Transverse colon (tissue), 4 donors: ENCODE data around the gene HK1. TPM values are rescaled to one million over a fixed set of nuclear protein-coding genes. Genes with fewer than 3 reads are reported as not detected.
A peak's percentile ranks its signal among the peaks of the same experiment; 100 is the strongest.
"Not testable (repeated sequence)": the region's sequence is repeated elsewhere in the genome, so short reads cannot be mapped to it uniquely, and the experiment has no call there.

Source experiments
- DNase-seq: peaks from one replicate; pipeline ENCODE4 v3.0.0-alpha.2; 2019
- H3K27ac ChIP-seq, 4 donors: fragments of 200-600 bp; sonication (generic); 2 replicates each; pipeline ENCODE4 v1.5.1; 2016 to 2018; ENCODE audit warnings: inconsistent platforms in 4 of 4
- H3K27me3 ChIP-seq: fragments of 200-600 bp; sonication (generic); 2 replicates; pipeline ENCODE4 v1.5.1; 2017; ENCODE audit warnings: inconsistent platforms
- H3K36me3 ChIP-seq, 4 donors: fragments of 200-600 bp; sonication (generic); 2 replicates each; pipeline ENCODE4 v1.5.1; 2017 to 2019; ENCODE audit warnings: inconsistent platforms in 4 of 4
- H3K4me1 ChIP-seq, 4 donors: fragments of 200-600 bp; sonication (generic); 2 replicates each; pipeline ENCODE4 v1.5.1; 2017 to 2020; ENCODE audit warnings: inconsistent platforms in 4 of 4
- H3K4me3 ChIP-seq, 4 donors: fragments of 200-600 bp; sonication (generic); 1 replicate in 1 of 4; 2 replicates in 3 of 4; pipeline versions ENCODE4 v1.5.1 to v1.6.1; 2017 to 2019; ENCODE audit warnings: inconsistent platforms in 4 of 4
- H3K9me3 ChIP-seq, 2 donors: fragments of 200-600 bp; sonication (generic); 2 replicates each; pipeline ENCODE4 v1.5.1; 2017 to 2019; ENCODE audit warnings: inconsistent platforms in 2 of 2
- CTCF ChIP-seq, 5 experiments: fragments of 200-600 bp in 3 of 5; fragments of 450-650 bp in 2 of 5; sonication (generic) in 3 of 5; IDR thresholded peaks; 1 replicate in 2 of 5; 2 replicates in 3 of 5; pipeline ENCODE4 v1.5.1; 2016 to 2017; ENCODE audit warnings: antibody characterized with exemption in 5 of 5, inconsistent platforms in 3 of 5, mild to moderate bottlenecking in 2 of 5, moderate library complexity in 1 of 5
- EP300 ChIP-seq: sonication (generic); formaldehyde crosslinking; IDR thresholded peaks from one replicate; pipeline ENCODE4 v1.6.1; 2017; ENCODE audit warnings: antibody characterized with exemption, low read depth
- POLR2A ChIP-seq: fragments of 450-650 bp; IDR thresholded peaks from one replicate; pipeline ENCODE4 v1.6.1; 2016; ENCODE audit warnings: antibody characterized with exemption, mild to moderate bottlenecking, moderate library complexity
- POLR2AphosphoS5 ChIP-seq, 3 donors: sonication (generic); formaldehyde crosslinking; IDR thresholded peaks; one replicate each; pipeline ENCODE4 v1.6.1; 2016; ENCODE audit warnings: antibody characterized with exemption in 3 of 3
- WGBS, 2 donors: methylation state at CpG; one replicate each; pipeline ENCODE4 v1.1.5; 2018; ENCODE audit warnings: low coverage in 1 of 2; 5-methylcytosine and 5-hydroxymethylcytosine counted together
- in situ Hi-C, 4 donors: fragments of 200-750 bp; cut with MboI; loops; one replicate each; pipeline versions ENCODE4 v1.15.0 to v1.15.1; 2017; ENCODE audit warnings: low sequenced_read_pairs in 3 of 4, low pct_ligation_motif_present in 1 of 4, low pct_unique_long_range_greater_than_20kb in 1 of 4
- intact Hi-C: fragments of 100-400 bp; cut with DNase I; formaldehyde crosslinking; loops from one replicate; pipeline ENCODE4 v1.15.1; 2023; ENCODE audit warnings: low total_unique reads
- total RNA-seq, 4 donors: library from RNA; depleted of rRNA; stranded (reverse); fragments of >200 nt; gene quantifications; one replicate each; pipeline ENCODE4 v1.1.0, GENCODE V29; 2016

The HK1 gene
- total RNA-seq, 4 donors from 2014 or later: 27.3 to 69.9 (median 54.0) TPM

- peaks cover 35 to 81% (median 56%) of the 10 kb centered on the region in 4 donors for H3K4me1 ChIP-seq
- no peaks in the 10 kb centered on the region for H3K36me3 ChIP-seq
- no peak overlapping the region for H3K4me3 ChIP-seq
- no peaks in the 10 kb centered on the region for H3K9me3 ChIP-seq
- no peaks in the 10 kb centered on the region for H3K27me3 ChIP-seq
- 58 to 80% methylated on average over 1 to 9 of the region's 9 CpGs for WGBS, 2 donors
- in situ Hi-C loops: no loop called here
- TF ChIP-seq POLR2A: no peak
- TF ChIP-seq EP300: no peak
- TF ChIP-seq POLR2AphosphoS5 (IDR thresholded peaks at IDR 0.05): peak in 1 of 3 donors; percentile 17
- TF ChIP-seq CTCF (IDR thresholded peaks at IDR 0.05): no peak
- H3K27ac ChIP-seq: peak overlapping the region; percentile 52 to 83 (median 58)
- DNase-seq: peak; percentile 58
- intact Hi-C loops: no loop called here
These were observed 54.1 kb downstream of the HK1 start for GRCh38 chr10:69332278-69333010.

- DNase-seq: no peak
- no peaks in the 10 kb centered on the region for H3K36me3 ChIP-seq
- in situ Hi-C loops (no loop called here), intact Hi-C loops (no loop called here)
- H3K9me3 ChIP-seq: no peaks in the 10 kb centered on the region
- WGBS, 2 donors: 58% methylated on average over 3 of the region's 3 CpGs; no CpG with 5 or more reads in 1 of the 2 donors
- no peak overlapping the region for H3K4me3 ChIP-seq
- H3K4me1 ChIP-seq: peaks cover 39 to 81% (median 52%) of the 10 kb centered on the region in 4 donors
- no peaks in the 10 kb centered on the region for H3K27me3 ChIP-seq
- TF ChIP-seq POLR2A (no peak), POLR2AphosphoS5 (IDR thresholded peaks at IDR 0.05) (peak in 1 of 3 donors; percentile 64), EP300 (no peak), CTCF (IDR thresholded peaks at IDR 0.05) (peak in 3 of 5 experiments; percentile 17 to 33 (median 25))
- peak overlapping the region; percentile 52 to 83 (median 58) for H3K27ac ChIP-seq
These were observed 54.9 kb downstream of the HK1 start for GRCh38 chr10:69333205-69333604.

GRCh38 chr10:69333865-69334301 lies 55.6 kb downstream of the HK1 start:
- Histone ChIP-seq H3K27ac (peak overlapping the region; percentile 52 to 83 (median 58)), H3K4me1 (peaks cover 46 to 81% (median 51%) of the 10 kb centered on the region in 4 donors)
- H3K27me3 ChIP-seq, H3K9me3 ChIP-seq, DNase-seq, H3K4me3 ChIP-seq, in situ Hi-C loops, H3K36me3 ChIP-seq, intact Hi-C loops: not testable (repeated sequence)
- WGBS, 2 donors: 83 to 90% methylated on average over 4 to 9 of the region's 9 CpGs

GRCh38 chr10:69334302-69335062 lies 56.2 kb downstream of the HK1 start:
- no peaks in the 10 kb centered on the region for H3K36me3 ChIP-seq
- no peak for DNase-seq
- peaks cover 47 to 81% (median 53%) of the 10 kb centered on the region in 4 donors for H3K4me1 ChIP-seq
- intact Hi-C loops: no loop called here
- H3K9me3 ChIP-seq: no peaks in the 10 kb centered on the region
- 69 to 79% methylated on average over 4 to 18 of the region's 19 CpGs for WGBS, 2 donors
- peak overlapping the region; percentile 52 to 83 (median 58) for H3K27ac ChIP-seq
- in situ Hi-C loops: no loop called here
- no peak overlapping the region for H3K4me3 ChIP-seq
- H3K27me3 ChIP-seq: no peaks in the 10 kb centered on the region
- TF ChIP-seq POLR2AphosphoS5 (IDR thresholded peaks at IDR 0.05) (no peak), EP300 (no peak), CTCF (IDR thresholded peaks at IDR 0.05) (no peak), POLR2A (no peak)
